Mammary epithelial cell (primary cell): ENCODE measurements around the gene LINGO1.

Experiments
- EZH2 ChIP-seq: IDR thresholded peaks from 2 replicates; pipeline ENCODE4 v1.6.1; 2012; ENCODE audit warnings: low read length, inconsistent platforms, borderline replicate concordance
- TF ChIP-seq, protein P1 (sequence below), 2 donors: IDR thresholded peaks in 1 of 2; conservative IDR thresholded peaks in 1 of 2; 2 replicates each; pipeline ENCODE4 v1.5.1; 2011 to 2012; ENCODE audit warnings: inconsistent platforms in 2 of 2, low read length in 2 of 2, mild to moderate bottlenecking in 2 of 2, control low read depth in 1 of 2, low read depth in 1 of 2; ENCODE audit not compliant: insufficient read depth in 1 of 2; ENCODE audit errors: extremely low read depth in 1 of 2

DNA sequence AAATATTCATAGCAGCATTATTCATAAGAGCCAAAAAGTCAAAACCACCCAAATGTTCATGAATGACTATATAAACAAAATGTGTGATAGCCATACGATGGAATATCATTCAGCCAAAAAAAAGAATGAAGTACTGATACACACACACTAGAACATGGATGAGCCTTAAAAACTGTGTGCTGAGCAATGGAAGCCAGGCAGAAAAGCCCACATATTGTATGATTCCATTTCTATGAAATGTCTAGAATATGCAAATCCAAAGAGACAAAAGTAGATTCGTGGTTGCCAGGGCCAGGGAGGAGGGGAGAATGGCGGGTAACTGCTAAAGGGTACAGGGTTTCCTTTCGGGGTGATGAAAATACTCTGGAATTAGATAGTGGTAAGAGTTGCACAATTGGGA lies 37.2 kb upstream of the LINGO1 start:
- TF ChIP-seq, protein P1, sequence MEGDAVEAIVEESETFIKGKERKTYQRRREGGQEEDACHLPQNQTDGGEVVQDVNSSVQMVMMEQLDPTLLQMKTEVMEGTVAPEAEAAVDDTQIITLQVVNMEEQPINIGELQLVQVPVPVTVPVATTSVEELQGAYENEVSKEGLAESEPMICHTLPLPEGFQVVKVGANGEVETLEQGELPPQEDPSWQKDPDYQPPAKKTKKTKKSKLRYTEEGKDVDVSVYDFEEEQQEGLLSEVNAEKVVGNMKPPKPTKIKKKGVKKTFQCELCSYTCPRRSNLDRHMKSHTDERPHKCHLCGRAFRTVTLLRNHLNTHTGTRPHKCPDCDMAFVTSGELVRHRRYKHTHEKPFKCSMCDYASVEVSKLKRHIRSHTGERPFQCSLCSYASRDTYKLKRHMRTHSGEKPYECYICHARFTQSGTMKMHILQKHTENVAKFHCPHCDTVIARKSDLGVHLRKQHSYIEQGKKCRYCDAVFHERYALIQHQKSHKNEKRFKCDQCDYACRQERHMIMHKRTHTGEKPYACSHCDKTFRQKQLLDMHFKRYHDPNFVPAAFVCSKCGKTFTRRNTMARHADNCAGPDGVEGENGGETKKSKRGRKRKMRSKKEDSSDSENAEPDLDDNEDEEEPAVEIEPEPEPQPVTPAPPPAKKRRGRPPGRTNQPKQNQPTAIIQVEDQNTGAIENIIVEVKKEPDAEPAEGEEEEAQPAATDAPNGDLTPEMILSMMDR (conservative IDR thresholded peaks at IDR 0.05 in 1 of 2, IDR thresholded peaks at IDR 0.05 in 1 of 2; ENCODE audit: extremely low read depth in 1 of 2, insufficient read depth in 1 of 2, low read depth in 1 of 2, low read length in 2 of 2), result no peak
- no peak for TF ChIP-seq EZH2
